WTC11 (cell line): ENCODE data around the gene P3H2. TPM values are rescaled to one million over a fixed set of nuclear protein-coding genes. Genes with fewer than 3 reads are reported as not detected.

Experiments used
- ATAC-seq: fragments of 200-7000 bp; cut with Tn5 transposase; 2 replicates; pipeline ENCODE4 v1.10.0; 2021; ENCODE audit warnings: mild to moderate bottlenecking, moderate library complexity
- CTCF ChIA-PET: fragments of 300-600 bp; sonication (Branson Sonifier 250); formaldehyde crosslinking; loops from one replicate; lab custom pipeline; 2021; ENCODE audit warnings: antibody characterized with exemption; lab: Charles Lee
- POLR2A ChIA-PET: fragments of 350-600 bp; sonication (Branson Sonifier 250); formaldehyde crosslinking; loops from one replicate; lab custom pipeline; 2021; ENCODE audit warnings: antibody characterized with exemption; lab: Charles Lee
- DNase-seq: peaks from one replicate; pipeline ENCODE4 v3.0.0; 2021; ENCODE audit warnings: low spot score
- H3K27ac Mint-ChIP-seq: 2 replicates; pipeline ENCODE4 v1.8.0; 2021; ENCODE audit warnings: mixed read lengths
- H3K27me3 Mint-ChIP-seq: 2 replicates; pipeline ENCODE4 v1.8.0; 2021; ENCODE audit warnings: low read depth, mild to moderate bottlenecking, moderate library complexity, mixed read lengths
- H3K36me3 Mint-ChIP-seq: 2 replicates; pipeline ENCODE4 v1.8.0; 2021; ENCODE audit warnings: mixed read lengths
- H3K4me1 Mint-ChIP-seq: 2 replicates; pipeline ENCODE4 v1.8.0; 2022; ENCODE audit warnings: mixed read lengths
- H3K4me3 Mint-ChIP-seq: 2 replicates; pipeline ENCODE4 v1.8.0; 2021; ENCODE audit warnings: mild to moderate bottlenecking, moderate library complexity, mixed read lengths
- H3K9me3 Mint-ChIP-seq: 2 replicates; pipeline ENCODE4 v1.8.0; 2021; ENCODE audit warnings: mixed read lengths
- AFF4 ChIP-seq: sonication (generic); formaldehyde crosslinking; IDR thresholded peaks from 2 replicates; pipeline ENCODE4 v1.8.1; 2023; ENCODE audit warnings: mild to moderate bottlenecking, missing genetic modification reagents, borderline replicate concordance
- CBFB ChIP-seq: sonication (generic); formaldehyde crosslinking; IDR thresholded peaks from 2 replicates; pipeline ENCODE4 v1.8.1; 2022; ENCODE audit warnings: mild to moderate bottlenecking, low read depth, missing genetic modification reagents
- CDX4 ChIP-seq: fragments of 250-450 bp; sonication (Bioruptor Pico); IDR thresholded peaks from 2 replicates; pipeline ENCODE4 v1.9.0; 2021; ENCODE audit warnings: moderate library complexity, mild to moderate bottlenecking, inconsistent platforms, borderline replicate concordance
- CREB1 ChIP-seq: sonication (generic); formaldehyde crosslinking; IDR thresholded peaks from 2 replicates; pipeline ENCODE4 v1.8.0; 2023; ENCODE audit warnings: mild to moderate bottlenecking, missing genetic modification reagents
- EMX1 ChIP-seq: fragments of 250-450 bp; sonication (Bioruptor Pico); IDR thresholded peaks from 2 replicates; pipeline ENCODE4 v1.8.0; 2021; ENCODE audit warnings: mild to moderate bottlenecking
- ETV6 ChIP-seq: sonication (generic); formaldehyde crosslinking; IDR thresholded peaks from 2 replicates; pipeline ENCODE4 v1.8.1; 2022; ENCODE audit warnings: mild to moderate bottlenecking, missing genetic modification reagents
- FOXJ3 ChIP-seq: sonication (generic); formaldehyde crosslinking; IDR thresholded peaks from 2 replicates; pipeline ENCODE4 v1.9.0; 2021; ENCODE audit warnings: missing genetic modification reagents, mild to moderate bottlenecking, borderline replicate concordance
- FOXP1 ChIP-seq: sonication (generic); formaldehyde crosslinking; IDR thresholded peaks from 2 replicates; pipeline ENCODE4 v1.8.0; 2022; ENCODE audit warnings: missing genetic modification reagents, mild to moderate bottlenecking, moderate library complexity, borderline replicate concordance
- GABPB1 ChIP-seq: sonication (generic); formaldehyde crosslinking; IDR thresholded peaks from 2 replicates; pipeline ENCODE4 v1.8.1; 2023; ENCODE audit warnings: mild to moderate bottlenecking, missing genetic modification reagents
- MXD4 ChIP-seq: fragments of 250-450 bp; sonication (Bioruptor Pico); IDR thresholded peaks from 2 replicates; pipeline ENCODE4 v1.8.0; 2021; ENCODE audit warnings: mild to moderate bottlenecking, moderate library complexity, borderline replicate concordance
- PREB ChIP-seq: sonication (generic); formaldehyde crosslinking; IDR thresholded peaks from 2 replicates; pipeline ENCODE4 v1.8.1; 2022; ENCODE audit warnings: mild to moderate bottlenecking, missing genetic modification reagents, moderate library complexity, borderline replicate concordance
- PRRX2 ChIP-seq: fragments of 250-450 bp; sonication (Bioruptor Pico); IDR thresholded peaks from 2 replicates; pipeline ENCODE4 v1.8.0; 2021; ENCODE audit warnings: mild to moderate bottlenecking
- RELA ChIP-seq: sonication (generic); formaldehyde crosslinking; IDR thresholded peaks from 2 replicates; pipeline ENCODE4 v1.8.1; 2022; ENCODE audit warnings: missing genetic modification reagents, mild to moderate bottlenecking, borderline replicate concordance
- TCF7 ChIP-seq: sonication (generic); formaldehyde crosslinking; IDR thresholded peaks from 2 replicates; pipeline ENCODE4 v1.8.0; 2022; ENCODE audit warnings: mild to moderate bottlenecking, low read depth, missing genetic modification reagents, moderate library complexity
- TP53 ChIP-seq: sonication (generic); formaldehyde crosslinking; IDR thresholded peaks from 2 replicates; pipeline ENCODE4 v1.8.1; 2023; ENCODE audit warnings: mild to moderate bottlenecking, missing genetic modification reagents
- ZMAT4 ChIP-seq: fragments of 250-450 bp; sonication (Bioruptor Pico); IDR thresholded peaks from 2 replicates; pipeline ENCODE4 v1.9.0; 2021; ENCODE audit warnings: mild to moderate bottlenecking
- ZNF416 ChIP-seq: fragments of 250-450 bp; sonication (Bioruptor Pico); IDR thresholded peaks from 2 replicates; pipeline ENCODE4 v1.9.0; 2021; ENCODE audit warnings: mild to moderate bottlenecking, inconsistent platforms
- ZNF423 ChIP-seq: fragments of 250-450 bp; sonication (Bioruptor Pico); IDR thresholded peaks from 2 replicates; pipeline ENCODE4 v2.1.2; 2022; ENCODE audit warnings: mild to moderate bottlenecking, moderate library complexity
- ZNF512 ChIP-seq: sonication (generic); formaldehyde crosslinking; IDR thresholded peaks from 2 replicates; pipeline ENCODE4 v1.8.1; 2022; ENCODE audit warnings: missing genetic modification reagents, borderline replicate concordance
- total RNA-seq: library from RNA; stranded (reverse); gene quantifications from 3 replicates; pipeline ENCODE4 v1.2.3, GENCODE V29; 2021
- TF ChIP-seq, protein P1 (sequence below): sonication (generic); formaldehyde crosslinking; IDR thresholded peaks from 2 replicates; pipeline ENCODE4 v1.8.0; 2022; ENCODE audit warnings: mild to moderate bottlenecking, missing genetic modification reagents
- TF ChIP-seq, protein P2 (sequence below): sonication (generic); formaldehyde crosslinking; IDR thresholded peaks from 2 replicates; pipeline ENCODE4 v1.8.0; 2023; ENCODE audit warnings: mild to moderate bottlenecking, missing genetic modification reagents

Gene P3H2
- total RNA-seq, 1 experiment from 2014 or later = 29.4 TPM

- ChIA-PET POLR2A (no interaction called here), CTCF (interaction anchor here (1.0 kb wide), 1 partner anchor 113 kb away, joined by 3 read pairs; the partner anchor contains the start of gene P3H2)
- Mint-ChIP-seq H3K4me3 (no peak overlapping the region), H3K27ac (peak overlapping the region; percentile 33; the same call in 1 of the 2 replicates), H3K27me3 (no peaks in the 10 kb centered on the region), H3K4me1 (peaks cover 61% of the 10 kb centered on the region), H3K36me3 (no peaks in the 10 kb centered on the region)
- DNase-seq (no peak), ATAC-seq (no peak)
- TF ChIP-seq, protein P1, sequence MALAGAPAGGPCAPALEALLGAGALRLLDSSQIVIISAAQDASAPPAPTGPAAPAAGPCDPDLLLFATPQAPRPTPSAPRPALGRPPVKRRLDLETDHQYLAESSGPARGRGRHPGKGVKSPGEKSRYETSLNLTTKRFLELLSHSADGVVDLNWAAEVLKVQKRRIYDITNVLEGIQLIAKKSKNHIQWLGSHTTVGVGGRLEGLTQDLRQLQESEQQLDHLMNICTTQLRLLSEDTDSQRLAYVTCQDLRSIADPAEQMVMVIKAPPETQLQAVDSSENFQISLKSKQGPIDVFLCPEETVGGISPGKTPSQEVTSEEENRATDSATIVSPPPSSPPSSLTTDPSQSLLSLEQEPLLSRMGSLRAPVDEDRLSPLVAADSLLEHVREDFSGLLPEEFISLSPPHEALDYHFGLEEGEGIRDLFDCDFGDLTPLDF (CRISPR knock-in tag) = no peak
- TF ChIP-seq FOXJ3 (no peak), ZNF512 (CRISPR knock-in tag) (no peak), ETV6 (CRISPR knock-in tag) (no peak), ZMAT4 (CRISPR knock-in tag) (no peak), CDX4 (CRISPR knock-in tag) (no peak), PRRX2 (CRISPR knock-in tag) (no peak)
- TF ChIP-seq, all 79 proteins: peak for 0
- H3K9me3 Mint-ChIP-seq = no peaks in the 10 kb centered on the region
These were observed 112.3 kb downstream of the P3H2 start for GRCh38 chr3:190008432-190008831.

DNA sequence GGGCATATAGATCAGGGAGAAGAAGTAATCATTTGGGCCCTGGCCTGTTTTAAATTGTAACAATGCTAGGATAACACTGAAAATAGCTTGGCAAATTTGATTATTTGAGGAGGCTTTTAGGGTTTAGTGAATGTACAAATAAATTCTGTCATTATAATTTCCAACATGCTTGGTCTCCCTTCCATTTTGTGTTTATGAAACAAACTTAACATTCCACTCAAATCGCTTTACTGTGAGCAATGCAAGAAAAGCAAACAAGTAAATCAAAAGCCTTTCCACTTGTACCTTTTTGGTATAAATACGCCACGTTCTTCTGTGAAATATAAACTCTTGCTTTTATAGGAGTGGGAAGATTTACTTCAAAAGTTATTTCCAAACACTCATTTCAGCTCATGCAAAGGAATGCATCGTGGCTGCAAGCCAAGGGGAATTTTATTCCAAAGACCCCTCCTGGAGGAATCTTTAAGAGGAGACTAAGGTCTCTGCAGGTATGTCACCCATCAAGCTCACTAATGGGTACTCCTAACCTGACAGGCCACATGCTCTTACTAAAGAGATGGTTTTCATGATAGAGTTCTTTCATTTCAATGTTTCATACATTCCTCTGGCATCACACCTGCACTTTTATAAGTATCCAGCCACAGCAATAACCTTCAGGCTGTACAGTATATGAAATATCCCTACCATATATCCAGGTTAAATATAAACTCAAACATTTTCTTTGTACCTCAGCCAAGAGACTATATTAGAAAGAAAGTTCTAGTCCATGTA lies 115.2 kb downstream of the P3H2 start:
- TF ChIP-seq ZNF423 (CRISPR knock-in tag) = no peak
- TF ChIP-seq CREB1 (CRISPR knock-in tag) = no peak
- TF ChIP-seq EMX1 (CRISPR knock-in tag) = no peak
- no peak for TF ChIP-seq RELA
- TF ChIP-seq, protein P2, sequence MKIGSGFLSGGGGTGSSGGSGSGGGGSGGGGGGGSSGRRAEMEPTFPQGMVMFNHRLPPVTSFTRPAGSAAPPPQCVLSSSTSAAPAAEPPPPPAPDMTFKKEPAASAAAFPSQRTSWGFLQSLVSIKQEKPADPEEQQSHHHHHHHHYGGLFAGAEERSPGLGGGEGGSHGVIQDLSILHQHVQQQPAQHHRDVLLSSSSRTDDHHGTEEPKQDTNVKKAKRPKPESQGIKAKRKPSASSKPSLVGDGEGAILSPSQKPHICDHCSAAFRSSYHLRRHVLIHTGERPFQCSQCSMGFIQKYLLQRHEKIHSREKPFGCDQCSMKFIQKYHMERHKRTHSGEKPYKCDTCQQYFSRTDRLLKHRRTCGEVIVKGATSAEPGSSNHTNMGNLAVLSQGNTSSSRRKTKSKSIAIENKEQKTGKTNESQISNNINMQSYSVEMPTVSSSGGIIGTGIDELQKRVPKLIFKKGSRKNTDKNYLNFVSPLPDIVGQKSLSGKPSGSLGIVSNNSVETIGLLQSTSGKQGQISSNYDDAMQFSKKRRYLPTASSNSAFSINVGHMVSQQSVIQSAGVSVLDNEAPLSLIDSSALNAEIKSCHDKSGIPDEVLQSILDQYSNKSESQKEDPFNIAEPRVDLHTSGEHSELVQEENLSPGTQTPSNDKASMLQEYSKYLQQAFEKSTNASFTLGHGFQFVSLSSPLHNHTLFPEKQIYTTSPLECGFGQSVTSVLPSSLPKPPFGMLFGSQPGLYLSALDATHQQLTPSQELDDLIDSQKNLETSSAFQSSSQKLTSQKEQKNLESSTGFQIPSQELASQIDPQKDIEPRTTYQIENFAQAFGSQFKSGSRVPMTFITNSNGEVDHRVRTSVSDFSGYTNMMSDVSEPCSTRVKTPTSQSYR (CRISPR knock-in tag) = no peak
- no peak for TF ChIP-seq MXD4
- TF ChIP-seq GABPB1 (CRISPR knock-in tag) = no peak
- TF ChIP-seq TP53 = no peak
- TF ChIP-seq FOXP1 (CRISPR knock-in tag) = no peak
- TF ChIP-seq AFF4 (CRISPR knock-in tag) = no peak
- TF ChIP-seq PREB (CRISPR knock-in tag) = no peak
- TF ChIP-seq TCF7 (CRISPR knock-in tag) = no peak
- TF ChIP-seq CBFB (CRISPR knock-in tag) = no peak
- TF ChIP-seq ZNF416 = no peak
- peak overlapping the region; percentile 51 for H3K27ac Mint-ChIP-seq
- ChIA-PET POLR2A (no interaction called here), CTCF (interaction anchor here (1.0 to 1.3 kb wide), 2 partner anchors 57 to 316 kb away, joined by 3 to 4 read pairs; partner anchors contain the start of gene CLDN1)
- DNase-seq (no peak), ATAC-seq (peak; percentile 53; the same call in 1 of the 2 replicates)
- H3K27me3 Mint-ChIP-seq = no peaks in the 10 kb centered on the region
- no peaks in the 10 kb centered on the region for H3K36me3 Mint-ChIP-seq
- H3K4me3 Mint-ChIP-seq = no peak overlapping the region
- peaks cover 56% of the 10 kb centered on the region for H3K4me1 Mint-ChIP-seq
- no peaks in the 10 kb centered on the region for H3K9me3 Mint-ChIP-seq
